Stimulated activated CD4-positive, alpha-beta T cell treated with anti-CD3 and anti-CD28 coated beads, TNF-alpha, amount 100 ng/mL, for 1 hour (primary cell): Measurements from ENCODE around the gene CENPB.

Experiments used
- DNase-seq, 3 donors: peaks; one replicate each; pipeline ENCODE4 v3.0.0-alpha.2; 2020; ENCODE audit warnings: low read depth in 3 of 3, low spot score in 1 of 3

The CENPB gene

GRCh38 chr20:3751305-3751674, 35.2 kb downstream of the CENPB start:
- no peak for DNase-seq

DNA sequence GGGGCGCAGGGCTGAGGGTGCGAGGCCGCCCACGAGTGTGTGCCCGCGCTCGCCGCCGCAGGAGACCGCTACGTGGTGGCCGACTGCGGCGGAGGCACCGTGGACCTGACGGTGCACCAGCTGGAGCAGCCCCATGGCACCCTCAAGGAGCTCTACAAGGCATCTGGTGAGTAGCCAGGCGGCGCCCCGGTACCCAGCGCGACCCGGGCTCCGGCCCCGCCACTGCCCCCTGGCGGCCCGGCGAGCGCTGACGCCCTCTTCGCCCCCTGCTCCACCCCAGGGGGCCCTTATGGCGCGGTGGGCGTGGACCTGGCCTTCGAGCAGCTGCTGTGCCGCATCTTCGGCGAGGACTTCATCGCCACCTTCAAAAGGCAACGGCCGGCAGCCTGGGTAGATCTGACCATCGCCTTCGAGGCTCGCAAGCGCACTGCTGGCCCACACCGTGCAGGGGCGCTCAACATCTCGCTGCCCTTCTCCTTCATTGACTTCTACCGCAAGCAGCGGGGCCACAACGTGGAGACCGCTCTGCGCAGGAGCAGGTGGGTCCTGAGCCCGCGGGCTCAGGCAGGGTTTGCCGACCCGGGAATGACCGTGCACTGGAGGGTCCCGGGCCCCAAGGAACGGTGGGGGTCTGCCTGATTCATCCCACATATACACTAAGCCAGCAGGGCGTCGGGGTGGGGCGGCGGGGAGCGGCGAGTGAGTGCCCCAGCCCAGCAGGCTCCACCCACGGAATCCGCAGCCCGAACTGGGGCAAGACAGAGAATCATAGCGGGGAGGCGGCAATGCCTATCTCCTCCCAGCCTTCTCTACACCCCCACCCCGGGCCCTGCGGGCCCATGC, 36.6 kb downstream of the CENPB start:
- no peak for DNase-seq

DNA sequence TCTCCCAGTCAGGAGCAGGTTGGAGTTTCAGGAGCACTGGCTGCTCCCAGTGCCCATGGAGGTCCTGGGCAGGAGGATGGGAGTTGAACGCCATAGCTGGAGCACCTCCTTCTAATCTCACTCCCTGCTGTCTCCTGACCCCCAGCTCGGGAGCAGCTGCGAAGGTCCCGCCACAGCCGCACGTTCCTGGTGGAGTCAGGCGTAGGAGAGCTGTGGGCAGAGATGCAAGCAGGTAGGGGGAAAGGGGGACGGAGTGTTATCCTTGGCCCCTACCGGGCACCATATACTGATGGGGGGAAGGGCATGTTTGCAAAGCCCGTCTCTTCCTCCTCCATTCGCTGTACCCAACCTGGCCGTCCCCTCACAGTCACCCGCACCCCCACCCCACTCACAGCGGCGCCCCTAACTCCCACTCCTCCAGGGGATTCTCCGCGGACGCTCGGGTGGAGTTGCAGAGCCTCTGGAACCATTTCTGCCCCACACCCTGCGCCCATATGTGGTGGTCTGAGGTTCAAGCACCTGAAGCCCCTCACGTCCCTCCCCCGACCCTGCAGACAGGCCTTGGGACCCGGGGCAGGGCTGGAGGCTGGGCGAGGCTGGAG, 37.4 kb downstream of the CENPB start:
- DNase-seq, result no peak

GRCh38 chr20:3748073-3748472, 38.5 kb downstream of the CENPB start:
- no peak for DNase-seq

DNA sequence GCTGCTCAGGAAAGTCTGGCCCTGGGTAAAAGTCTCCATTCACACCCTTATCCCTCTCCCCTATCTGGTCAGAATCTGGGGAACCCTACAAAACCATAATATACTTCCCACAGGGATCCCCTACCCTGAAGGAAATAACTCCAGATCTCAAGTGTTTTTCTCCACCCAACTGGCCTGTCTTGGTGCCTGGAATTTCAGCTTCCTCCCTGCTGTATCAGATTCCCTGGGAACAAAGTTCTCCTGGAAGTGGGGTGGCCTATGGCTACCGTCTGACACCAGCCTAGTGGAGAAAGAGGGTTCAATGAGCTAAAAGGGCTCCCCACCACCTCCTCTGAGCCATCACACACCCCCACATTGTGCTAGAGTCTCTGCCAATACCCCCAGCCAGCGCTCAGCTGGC, 39.1 kb downstream of the CENPB start:
- no peak for DNase-seq

DNA sequence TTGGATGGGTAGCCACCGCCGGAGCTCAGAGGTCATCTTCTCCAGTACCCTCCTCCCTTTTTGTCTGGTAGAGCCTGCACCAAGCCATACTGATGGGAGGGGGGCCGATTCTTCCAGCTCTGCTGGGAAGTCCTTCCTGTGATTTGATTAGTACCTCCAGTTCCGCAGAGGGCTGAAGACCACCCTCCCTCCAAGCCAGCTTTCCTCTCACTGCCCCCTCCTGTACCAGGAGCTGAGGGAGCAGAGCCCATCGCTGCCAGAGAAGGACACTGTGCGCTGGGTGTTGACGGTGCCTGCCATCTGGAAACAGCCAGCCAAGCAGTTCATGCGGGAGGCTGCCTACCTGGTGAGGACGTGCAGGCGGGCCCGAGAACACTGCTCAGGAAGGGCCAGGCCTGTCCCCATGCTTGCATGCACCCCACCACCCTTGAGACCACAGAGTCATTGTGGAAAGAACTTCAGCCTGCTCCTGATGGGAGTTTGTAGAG, 40.8 kb downstream of the CENPB start:
- DNase-seq, result no peak

GRCh38 chr20:3744806-3745685, 41.5 kb downstream of the CENPB start:
- peak; percentile 42 to 57 (median 47) for DNase-seq

DNA sequence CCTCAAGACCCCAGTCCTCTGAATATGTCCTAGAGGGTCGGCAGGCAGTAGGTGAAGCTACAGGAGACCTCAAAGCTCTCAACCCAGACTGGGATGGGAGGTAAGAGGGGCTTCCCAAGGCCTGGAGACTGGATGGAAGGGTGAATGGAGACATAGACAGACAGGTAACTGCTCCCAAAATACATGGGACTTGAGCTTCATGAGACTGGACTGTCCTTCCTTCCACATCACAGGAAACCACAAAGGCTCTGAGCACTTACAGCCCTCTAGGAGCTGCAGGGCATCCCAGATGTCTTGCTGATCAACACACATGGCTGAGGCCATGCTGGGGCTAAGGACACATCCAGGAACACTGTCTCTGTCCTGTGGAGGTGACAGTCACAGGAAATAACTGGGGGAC, 42.5 kb downstream of the CENPB start:
- no peak for DNase-seq

- DNase-seq, result no peak
Observed at GRCh38 chr20:3743251-3743650, 43.3 kb downstream of the CENPB start.

GRCh38 chr20:3741836-3742458, 44.6 kb downstream of the CENPB start:
- no peak for DNase-seq

DNA sequence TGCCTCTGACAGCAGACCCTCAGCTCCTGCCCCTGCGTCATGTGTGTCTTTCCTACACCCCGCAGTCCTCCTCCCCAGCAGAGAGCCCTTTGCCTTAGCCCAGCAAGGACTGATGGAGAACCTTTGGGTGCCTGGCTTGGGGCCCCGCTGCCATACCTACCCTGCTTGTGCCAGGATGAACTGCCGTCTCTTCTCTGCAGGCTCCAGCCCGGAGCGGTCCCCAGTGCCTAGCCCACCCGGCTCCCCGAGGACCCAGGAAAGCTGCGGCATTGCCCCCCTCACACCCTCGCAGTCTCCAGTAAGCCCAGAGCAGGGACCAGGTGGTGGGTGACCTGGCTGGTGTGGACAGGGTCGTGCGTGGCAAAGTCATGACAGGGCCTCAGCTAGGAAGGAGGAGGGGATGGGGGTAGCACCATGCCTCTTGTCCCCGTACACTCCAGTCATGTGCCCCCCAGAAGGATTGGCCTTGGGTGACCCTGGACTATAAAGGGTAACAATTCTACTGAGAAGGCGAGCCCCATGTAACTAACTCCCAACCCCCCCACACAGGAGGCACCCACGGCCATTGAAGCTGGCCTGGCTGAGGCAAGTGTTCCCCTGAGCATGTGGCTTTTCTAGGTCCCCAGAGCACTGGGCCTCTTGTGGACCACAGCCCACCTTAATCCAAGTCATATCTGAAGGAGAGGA, 45.8 kb downstream of the CENPB start:
- DNase-seq, result no peak

GRCh38 chr20:3739926-3740451, 46.6 kb downstream of the CENPB start:
- no peak for DNase-seq

DNA sequence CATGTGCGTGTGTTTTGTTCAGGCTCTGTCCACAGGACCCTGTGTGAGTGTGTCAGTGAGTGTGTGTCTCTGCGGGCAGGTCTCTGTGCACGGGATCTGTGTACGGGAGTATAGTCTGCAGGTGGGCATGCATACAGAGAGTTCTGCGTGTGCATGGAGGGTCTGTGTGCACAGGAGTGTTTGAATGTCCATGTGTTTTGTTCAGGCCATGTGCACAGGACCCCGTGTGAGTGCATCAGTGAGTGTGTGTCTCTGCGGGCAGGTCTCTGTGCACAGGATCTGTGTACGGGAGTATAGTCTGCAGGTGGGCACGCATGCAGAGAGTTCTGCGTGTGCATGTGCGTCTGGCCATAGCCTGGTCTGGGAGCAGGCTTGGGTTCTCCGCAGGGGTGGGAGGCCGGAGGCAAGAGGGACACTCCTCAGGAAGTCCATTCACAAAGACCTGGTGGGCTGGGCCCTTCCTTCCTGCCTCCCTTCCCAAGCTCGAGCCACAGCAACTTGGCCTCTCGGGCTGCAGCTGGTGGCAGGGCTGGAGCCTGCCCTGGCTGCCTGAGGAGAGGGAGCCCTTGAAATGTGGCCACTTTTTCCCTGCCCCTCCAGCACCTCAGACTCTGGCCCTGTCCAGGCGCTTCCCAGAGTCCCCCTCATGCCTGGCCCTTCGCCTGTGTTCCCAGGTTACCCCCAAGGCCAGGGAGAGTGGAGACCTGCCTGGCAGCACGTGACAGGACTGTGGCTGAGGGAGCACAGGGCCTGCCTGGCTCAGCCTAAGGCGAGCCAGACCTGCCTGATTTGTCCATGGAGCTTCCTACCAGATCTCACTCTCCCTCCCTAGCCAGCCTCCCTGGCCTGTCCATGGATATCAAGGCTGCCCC, 47.2 kb downstream of the CENPB start:
- no peak for DNase-seq

GRCh38 chr20:3738111-3739053, 48.2 kb downstream of the CENPB start:
- DNase-seq, result no peak

GRCh38 chr20:3735768-3736167, 50.8 kb downstream of the CENPB start:
- no peak for DNase-seq

- DNase-seq, result no peak
Observed at GRCh38 chr20:3734111-3734843, 52.3 kb downstream of the CENPB start.
